ENCODE measurements around the gene TANK. TPM values are rescaled to one million over a fixed set of nuclear protein-coding genes. Genes with fewer than 3 reads are reported as not detected.
"Not testable (repeated sequence)": the region's sequence is repeated elsewhere in the genome, so short reads cannot be mapped to it uniquely, and the experiment has no call there.

The TANK gene
- total RNA-seq, 1 donor from 2014 or later: 33.6 TPM

DNA sequence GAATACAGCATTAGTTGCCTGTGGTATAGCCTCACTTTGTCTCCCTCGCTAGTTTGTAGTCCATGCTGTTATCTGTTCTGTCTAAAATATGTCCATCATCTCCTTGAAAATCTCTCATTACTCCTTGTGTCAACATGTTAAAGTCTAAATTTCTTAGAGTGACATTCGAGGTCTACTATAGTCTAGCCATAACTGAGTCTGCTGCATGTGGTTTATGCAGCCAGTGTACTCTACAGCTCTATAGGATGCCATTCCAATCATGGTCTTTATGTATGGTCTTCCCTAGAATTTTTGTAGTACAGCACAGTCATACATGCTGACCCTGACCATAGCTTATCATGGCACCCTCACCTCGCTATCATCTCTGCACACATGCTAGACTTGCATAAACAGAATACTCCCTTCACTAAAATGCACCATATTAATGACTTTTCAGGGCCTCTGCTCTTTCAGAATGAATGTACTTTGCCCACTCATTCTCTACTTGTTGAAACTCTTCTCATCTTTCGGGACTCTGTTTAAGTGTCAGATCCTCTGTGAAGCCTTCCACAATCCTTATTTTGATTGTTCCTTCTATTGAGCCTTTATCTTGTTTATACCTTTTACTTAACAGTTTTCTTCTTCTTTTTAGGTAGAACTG, 12.8 kb downstream of the TANK start:
- no peak for DNase-seq (ENCODE audit: low read depth)
- Histone ChIP-seq H3K4me3 (ENCODE audit: low read depth, low read length) (no peak overlapping the region), H3K27me3 (ENCODE audit: control insufficient read depth, insufficient read depth, low read length) (no peaks in the 10 kb centered on the region), H3K36me3 (ENCODE audit: control insufficient read depth, insufficient read depth, low read length) (no peaks in the 10 kb centered on the region)
- TF ChIP-seq, protein P1, sequence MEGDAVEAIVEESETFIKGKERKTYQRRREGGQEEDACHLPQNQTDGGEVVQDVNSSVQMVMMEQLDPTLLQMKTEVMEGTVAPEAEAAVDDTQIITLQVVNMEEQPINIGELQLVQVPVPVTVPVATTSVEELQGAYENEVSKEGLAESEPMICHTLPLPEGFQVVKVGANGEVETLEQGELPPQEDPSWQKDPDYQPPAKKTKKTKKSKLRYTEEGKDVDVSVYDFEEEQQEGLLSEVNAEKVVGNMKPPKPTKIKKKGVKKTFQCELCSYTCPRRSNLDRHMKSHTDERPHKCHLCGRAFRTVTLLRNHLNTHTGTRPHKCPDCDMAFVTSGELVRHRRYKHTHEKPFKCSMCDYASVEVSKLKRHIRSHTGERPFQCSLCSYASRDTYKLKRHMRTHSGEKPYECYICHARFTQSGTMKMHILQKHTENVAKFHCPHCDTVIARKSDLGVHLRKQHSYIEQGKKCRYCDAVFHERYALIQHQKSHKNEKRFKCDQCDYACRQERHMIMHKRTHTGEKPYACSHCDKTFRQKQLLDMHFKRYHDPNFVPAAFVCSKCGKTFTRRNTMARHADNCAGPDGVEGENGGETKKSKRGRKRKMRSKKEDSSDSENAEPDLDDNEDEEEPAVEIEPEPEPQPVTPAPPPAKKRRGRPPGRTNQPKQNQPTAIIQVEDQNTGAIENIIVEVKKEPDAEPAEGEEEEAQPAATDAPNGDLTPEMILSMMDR (IDR thresholded peaks at IDR 0.05; ENCODE audit: insufficient read depth, low read length, poor library complexity, severe bottlenecking): no peak

DNA sequence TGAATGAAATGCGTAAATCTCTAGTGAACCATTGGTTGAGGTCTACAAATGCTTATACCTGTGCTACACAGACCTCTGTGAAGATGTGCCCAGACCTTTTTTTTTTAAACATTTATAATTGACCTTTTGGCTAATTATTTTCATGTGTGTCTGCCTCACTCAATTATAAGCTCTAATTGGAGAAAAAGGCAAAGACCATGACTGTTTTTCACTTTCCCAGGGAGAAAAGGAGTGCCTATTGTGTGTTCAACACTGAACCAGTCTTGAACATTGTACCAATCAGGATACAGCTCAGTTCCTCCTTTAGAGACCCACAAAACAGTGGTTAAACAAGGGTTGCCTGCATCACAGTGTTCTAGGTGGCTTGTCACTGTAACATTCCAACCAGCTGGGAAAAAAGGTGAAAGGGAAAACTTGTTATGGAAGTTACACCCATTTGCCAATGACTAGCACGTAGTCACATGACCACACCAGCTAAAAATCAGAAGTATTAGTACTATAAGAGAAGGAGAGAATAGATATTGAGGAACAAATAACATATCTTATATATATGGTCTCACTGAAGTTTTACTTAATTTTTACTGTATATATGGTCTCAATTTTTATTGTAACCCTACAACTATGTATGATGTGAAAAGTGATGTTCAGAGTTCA, 13.4 kb downstream of the TANK start:
- no peak for DNase-seq (ENCODE audit: low read depth)
- TF ChIP-seq, protein P1 (IDR thresholded peaks at IDR 0.05; ENCODE audit: insufficient read depth, low read length, poor library complexity, severe bottlenecking): no peak
- Histone ChIP-seq H3K4me3 (ENCODE audit: low read depth, low read length) (no peak overlapping the region), H3K27me3 (ENCODE audit: control insufficient read depth, insufficient read depth, low read length) (no peaks in the 10 kb centered on the region), H3K36me3 (ENCODE audit: control insufficient read depth, insufficient read depth, low read length) (no peaks in the 10 kb centered on the region)

DNA sequence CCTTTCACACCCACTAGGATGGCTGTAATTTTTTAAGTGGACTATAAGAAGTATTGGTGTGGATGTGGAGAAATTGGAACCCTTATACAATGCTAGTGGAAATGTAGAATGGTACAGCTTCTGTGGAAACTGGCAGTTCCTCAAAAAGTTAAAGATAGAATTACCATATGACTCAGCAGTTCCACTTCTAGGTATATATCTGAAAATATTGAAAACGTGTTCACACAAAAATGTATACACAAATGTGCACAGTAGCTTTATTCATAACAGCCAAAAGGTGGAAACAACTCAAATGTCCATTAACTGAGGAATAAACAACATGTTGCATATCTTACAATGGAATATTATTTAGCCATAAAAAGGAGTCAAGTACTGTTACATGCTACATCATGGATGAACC, 17.7 kb downstream of the TANK start:
- Histone ChIP-seq H3K36me3 (ENCODE audit: control insufficient read depth, insufficient read depth, low read length) (peaks cover 1% of the 10 kb centered on the region), H3K27me3 (ENCODE audit: control insufficient read depth, insufficient read depth, low read length) (no peaks in the 10 kb centered on the region), H3K4me3 (ENCODE audit: low read depth, low read length) (no peak overlapping the region)
- DNase-seq (ENCODE audit: low read depth): no peak
- TF ChIP-seq, protein P1 (IDR thresholded peaks at IDR 0.05; ENCODE audit: insufficient read depth, low read length, poor library complexity, severe bottlenecking): no peak

DNA sequence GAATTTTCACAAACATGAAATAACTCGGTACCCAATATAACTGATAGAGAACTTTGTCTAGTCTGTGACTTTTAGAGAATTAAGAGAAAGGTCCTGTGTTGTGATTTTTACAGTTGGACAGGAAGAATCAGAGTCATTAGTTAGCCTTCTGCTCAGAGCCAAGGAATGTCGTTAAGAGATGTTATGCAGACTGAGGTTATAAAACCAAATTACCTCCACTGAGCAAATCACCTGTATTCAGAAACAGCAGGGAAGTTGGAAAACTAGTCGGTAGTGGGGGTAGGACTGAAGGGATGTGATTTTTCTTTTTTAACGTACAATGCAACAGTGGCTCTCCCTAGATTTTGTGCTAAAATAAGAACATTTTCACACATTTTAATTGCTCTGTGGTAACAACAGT, 18.5 kb downstream of the TANK start:
- Histone ChIP-seq H3K27me3 (ENCODE audit: control insufficient read depth, insufficient read depth, low read length) (no peaks in the 10 kb centered on the region), H3K4me3 (ENCODE audit: low read depth, low read length) (no peak overlapping the region), H3K36me3 (ENCODE audit: control insufficient read depth, insufficient read depth, low read length) (peaks cover 1% of the 10 kb centered on the region)
- DNase-seq (ENCODE audit: low read depth): no peak
- TF ChIP-seq, protein P1 (IDR thresholded peaks at IDR 0.05; ENCODE audit: insufficient read depth, low read length, poor library complexity, severe bottlenecking): no peak

DNA sequence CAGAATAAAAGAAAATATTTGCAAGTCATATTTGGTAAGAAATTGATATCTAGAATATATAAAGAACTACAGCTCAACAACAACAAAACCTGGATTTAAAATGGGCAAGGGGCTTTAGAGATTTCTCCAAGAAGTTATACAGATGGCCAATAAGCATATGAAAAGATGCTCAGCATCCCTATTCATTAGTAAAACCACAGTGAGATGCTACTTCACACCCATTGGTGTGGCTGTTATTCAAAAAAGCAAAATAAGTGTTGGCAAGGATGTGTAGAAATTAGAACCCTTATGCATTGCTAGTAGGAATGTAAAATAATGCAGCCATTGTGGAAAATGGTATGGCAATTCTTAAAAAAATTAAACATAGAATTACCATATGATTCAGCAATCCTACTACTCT, 29.8 kb downstream of the TANK start:
- no peak for DNase-seq (ENCODE audit: low read depth)
- Histone ChIP-seq H3K4me3 (ENCODE audit: low read depth, low read length) (no peak overlapping the region), H3K36me3 (ENCODE audit: control insufficient read depth, insufficient read depth, low read length) (peaks cover 2% of the 10 kb centered on the region), H3K27me3 (ENCODE audit: control insufficient read depth, insufficient read depth, low read length) (no peaks in the 10 kb centered on the region)
- TF ChIP-seq, protein P1 (IDR thresholded peaks at IDR 0.05; ENCODE audit: insufficient read depth, low read length, poor library complexity, severe bottlenecking): no peak

DNA sequence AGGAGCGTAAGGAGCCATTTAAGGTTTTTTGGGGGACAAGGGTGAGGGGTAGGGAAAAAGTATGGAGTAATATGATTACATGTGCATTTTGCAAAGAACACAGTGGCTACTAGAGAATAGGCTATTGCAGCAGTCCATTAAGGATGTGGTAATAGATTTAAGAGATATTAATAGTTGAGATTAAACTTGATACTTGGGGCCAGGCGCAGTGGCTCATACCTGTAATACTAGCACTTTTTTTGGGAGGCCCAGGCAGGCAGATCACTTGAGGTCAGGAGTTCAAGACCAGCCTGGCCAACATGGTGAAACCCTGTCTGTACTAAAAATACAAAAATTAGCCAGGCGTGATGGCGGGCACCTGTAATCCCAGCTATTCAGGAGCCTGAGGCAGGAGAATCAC, 35.4 kb downstream of the TANK start:
- not testable (repeated sequence) for DNase-seq (ENCODE audit: low read depth); H3K27me3 ChIP-seq (ENCODE audit: control insufficient read depth, insufficient read depth, low read length); H3K4me3 ChIP-seq (ENCODE audit: low read depth, low read length); H3K36me3 ChIP-seq (ENCODE audit: control insufficient read depth, insufficient read depth, low read length)

All from kidney epithelial cell (primary cell).